ENCODE results near the gene IL24.

IL24 gene

GRCh38 chr1:206873603-206874188 lies 23.5 kb upstream of the IL24 start:
- 0 out of 22 replicates have a peak, but pooled peaks cover 0 to 3% (median 0%) of the 10 kb centered on the region in 11 experiments for H3K36me3 ChIP-seq
- H3K4me1 ChIP-seq, result peaks cover 0 to 16% (median 11%) of the 10 kb centered on the region in 10 experiments; a peak in 17 of 20 replicates
- H3K4me2 ChIP-seq, result no peak overlapping the region
- no peak overlapping the region for H3K9ac ChIP-seq
- no peak overlapping the region for H3K27ac ChIP-seq
- no peak overlapping the region for H3K4me3 ChIP-seq
- no peak for TF ChIP-seq Cebpa-rat (IDR thresholded peaks at IDR 0.05)
- H3K27me3 ChIP-seq, result no peaks in the 10 kb centered on the region
- no peaks in the 10 kb centered on the region for H4K20me1 ChIP-seq
- peaks cover 44 to 63% (median 56%) of the 10 kb centered on the region in 11 experiments for H3K9me3 ChIP-seq (replicated peaks in 1 of 11)

- Histone ChIP-seq H3K27ac (no peak overlapping the region), H3K4me1 (peaks cover 0 to 1% (median under 1%) of the 10 kb centered on the region in 10 experiments; a peak in 9 of 20 replicates), H3K27me3 (no peaks in the 10 kb centered on the region), H3K4me2 (no peak overlapping the region), H4K20me1 (no peaks in the 10 kb centered on the region), H3K9me3 (replicated peaks in 1 of 11) (peaks cover 48 to 77% (median 67%) of the 10 kb centered on the region in 11 experiments), H3K9ac (no peak overlapping the region), H3K4me3 (no peak overlapping the region), H3K36me3 (0 out of 22 replicates have a peak, but pooled peaks cover 0 to 3% (median 0%) of the 10 kb centered on the region in 11 experiments)
- TF ChIP-seq Cebpa-rat (IDR thresholded peaks at IDR 0.05), result no peak
These were observed 21.4 kb upstream of the IL24 start for GRCh38 chr1:206875752-206876377.

- no peak for TF ChIP-seq Cebpa-rat (IDR thresholded peaks at IDR 0.05)
- H3K27ac ChIP-seq, result no peak overlapping the region
- H3K27me3 ChIP-seq, result no peaks in the 10 kb centered on the region
- H3K4me1 ChIP-seq, result no peaks in the 10 kb centered on the region
- peaks cover 35 to 60% (median 53%) of the 10 kb centered on the region in 11 experiments for H3K9me3 ChIP-seq (replicated peaks in 1 of 11)
- no peak overlapping the region for H3K4me3 ChIP-seq
- H3K4me2 ChIP-seq, result no peak overlapping the region
- no peaks in the 10 kb centered on the region for H4K20me1 ChIP-seq
- H3K9ac ChIP-seq, result no peak overlapping the region
- H3K36me3 ChIP-seq, result 0 out of 22 replicates have a peak, but pooled peaks cover 0 to 3% (median 0%) of the 10 kb centered on the region in 11 experiments
These were observed 18.8 kb upstream of the IL24 start for GRCh38 chr1:206878456-206878855.

GRCh38 chr1:206880314-206880713 lies 16.9 kb upstream of the IL24 start:
- Histone ChIP-seq H3K4me3 (no peak overlapping the region), H3K9ac (no peak overlapping the region), H3K27ac (no peak overlapping the region), H3K27me3 (no peaks in the 10 kb centered on the region), H3K4me1 (no peaks in the 10 kb centered on the region), H3K36me3 (0 out of 22 replicates have a peak, but pooled peaks cover 0 to 3% (median 0%) of the 10 kb centered on the region in 11 experiments), H4K20me1 (no peaks in the 10 kb centered on the region), H3K9me3 (replicated peaks in 1 of 11) (peaks cover 34 to 53% (median 47%) of the 10 kb centered on the region in 11 experiments), H3K4me2 (no peak overlapping the region)
- no peak for TF ChIP-seq Cebpa-rat (IDR thresholded peaks at IDR 0.05)

DNA sequence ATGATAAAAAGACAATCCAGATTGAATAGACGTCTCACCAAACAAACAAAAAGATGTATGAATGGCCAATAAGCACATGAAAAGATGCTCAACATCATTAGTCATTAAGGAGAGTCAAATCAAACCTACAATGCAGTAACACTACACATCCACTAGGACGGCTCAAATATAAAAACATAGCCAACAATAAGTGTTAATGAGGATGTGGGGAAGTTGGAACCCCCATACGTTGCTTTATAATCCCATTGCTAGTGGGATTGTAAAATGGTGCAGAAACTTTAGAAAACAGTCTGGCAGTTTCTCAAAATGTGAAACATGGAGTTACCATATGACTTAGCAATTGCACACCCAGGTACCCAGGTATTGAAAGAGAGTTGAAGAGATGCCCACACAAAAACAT lies 14.7 kb upstream of the IL24 start:
- no peak for TF ChIP-seq Cebpa-rat (IDR thresholded peaks at IDR 0.05)
- Histone ChIP-seq H4K20me1 (no peaks in the 10 kb centered on the region), H3K9ac (no peak overlapping the region), H3K4me1 (no peaks in the 10 kb centered on the region), H3K4me2 (no peak overlapping the region), H3K36me3 (0 out of 22 replicates have a peak, but pooled peaks cover 0 to 3% (median 0%) of the 10 kb centered on the region in 11 experiments), H3K4me3 (no peak overlapping the region), H3K27me3 (peaks cover 0 to 8% (median 0%) of the 10 kb centered on the region in 11 experiments; a peak in 3 of 22 replicates), H3K9me3 (replicated peaks in 1 of 11) (peaks cover 12 to 30% (median 25%) of the 10 kb centered on the region in 11 experiments), H3K27ac (no peak overlapping the region)

- Histone ChIP-seq H3K27ac (no peak overlapping the region), H4K20me1 (no peaks in the 10 kb centered on the region), H3K4me1 (no peaks in the 10 kb centered on the region), H3K9me3 (replicated peaks in 1 of 11) (peaks cover 6 to 24% (median 19%) of the 10 kb centered on the region in 11 experiments), H3K27me3 (peaks cover 0 to 13% (median 0%) of the 10 kb centered on the region in 11 experiments; a peak in 3 of 22 replicates), H3K4me2 (no peak overlapping the region), H3K36me3 (0 out of 22 replicates have a peak, but pooled peaks cover 0 to 2% (median 0%) of the 10 kb centered on the region in 11 experiments), H3K9ac (no peak overlapping the region), H3K4me3 (no peak overlapping the region)
- no peak for TF ChIP-seq Cebpa-rat (IDR thresholded peaks at IDR 0.05)
These were observed 14.1 kb upstream of the IL24 start for GRCh38 chr1:206883160-206883559.

- H3K9me3 ChIP-seq (replicated peaks in 1 of 11), result peaks cover 0 to 17% (median 13%) of the 10 kb centered on the region in 11 experiments; a peak in 13 of 22 replicates
- H3K4me1 ChIP-seq, result no peaks in the 10 kb centered on the region
- no peak for TF ChIP-seq Cebpa-rat (IDR thresholded peaks at IDR 0.05)
- H3K36me3 ChIP-seq, result no peaks in the 10 kb centered on the region
- no peak overlapping the region for H3K4me2 ChIP-seq
- no peak overlapping the region for H3K9ac ChIP-seq
- H3K27me3 ChIP-seq, result peaks cover 0 to 13% (median 0%) of the 10 kb centered on the region in 11 experiments; a peak in 3 of 22 replicates
- H4K20me1 ChIP-seq, result no peaks in the 10 kb centered on the region
- no peak overlapping the region for H3K4me3 ChIP-seq
- H3K27ac ChIP-seq, result no peak overlapping the region
These were observed 13.4 kb upstream of the IL24 start for GRCh38 chr1:206883876-206884275.

DNA sequence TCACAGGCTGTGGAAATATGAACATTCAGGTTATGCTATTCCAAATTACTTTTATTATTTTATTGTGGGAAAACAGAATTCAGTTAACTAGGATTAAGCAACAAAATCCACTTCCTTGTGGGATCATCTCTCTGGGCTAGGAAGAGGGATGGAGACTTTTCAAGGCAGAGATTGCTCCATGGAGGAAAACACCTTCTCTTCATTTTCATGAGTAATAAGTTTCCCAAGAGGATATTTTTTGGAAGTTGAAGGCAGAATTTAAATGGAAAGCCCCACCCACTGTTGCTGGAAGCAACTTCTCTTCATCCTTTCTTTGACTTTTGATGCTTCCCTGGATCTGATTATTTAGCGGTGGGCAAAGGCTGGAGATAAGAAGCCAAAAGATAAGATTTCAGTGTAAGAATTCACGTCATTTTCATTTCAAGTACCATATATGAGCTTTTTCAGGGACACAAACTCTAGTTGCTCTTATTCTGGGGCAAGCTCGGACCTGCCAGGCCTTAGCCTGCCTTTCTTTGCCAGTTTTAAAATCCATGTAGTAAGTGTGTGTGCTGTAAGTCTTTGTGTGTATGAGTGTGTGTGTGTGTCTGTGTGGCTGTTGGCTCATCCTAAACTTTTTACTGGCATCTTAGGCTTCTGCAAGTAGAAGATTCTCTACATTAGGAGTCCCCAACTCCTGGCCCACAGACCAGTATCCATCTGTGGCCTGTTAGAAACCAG lies 11.7 kb upstream of the IL24 start:
- no peaks in the 10 kb centered on the region for H4K20me1 ChIP-seq
- peaks cover 0 to 8% (median 3%) of the 10 kb centered on the region in 11 experiments; a peak in 7 of 22 replicates for H3K9me3 ChIP-seq (replicated peaks in 1 of 11)
- H3K4me1 ChIP-seq, result peaks cover 4 to 8% (median 6%) of the 10 kb centered on the region in 10 experiments
- H3K27me3 ChIP-seq, result peaks cover 0 to 13% (median 0%) of the 10 kb centered on the region in 11 experiments; a peak in 3 of 22 replicates
- no peak overlapping the region for H3K4me3 ChIP-seq
- no peak overlapping the region for H3K27ac ChIP-seq
- H3K36me3 ChIP-seq, result no peaks in the 10 kb centered on the region
- H3K9ac ChIP-seq, result no peak overlapping the region
- no peak for TF ChIP-seq Cebpa-rat (IDR thresholded peaks at IDR 0.05)
- no peak overlapping the region for H3K4me2 ChIP-seq

GRCh38 chr1:206886831-206887230 lies 10.4 kb upstream of the IL24 start:
- no peak for TF ChIP-seq Cebpa-rat (IDR thresholded peaks at IDR 0.05)
- H3K27me3 ChIP-seq, result peaks cover 0 to 13% (median 0%) of the 10 kb centered on the region in 11 experiments; a peak in 3 of 22 replicates
- no peak overlapping the region for H3K4me2 ChIP-seq

More at GRCh38 chr1:206886831-206887230, 10.4 kb upstream of the IL24 start:
- H3K4me3 ChIP-seq, result no peak overlapping the region
- H4K20me1 ChIP-seq, result no peaks in the 10 kb centered on the region
- no peaks in the 10 kb centered on the region for H3K36me3 ChIP-seq
- no peak overlapping the region for H3K27ac ChIP-seq
- peaks cover 0 to 21% (median 12%) of the 10 kb centered on the region in 11 experiments; a peak in 13 of 22 replicates for H3K9me3 ChIP-seq (replicated peaks in 1 of 11)
- peaks cover 16 to 21% (median 19%) of the 10 kb centered on the region in 10 experiments for H3K4me1 ChIP-seq
- H3K9ac ChIP-seq, result no peak overlapping the region

Data from BLaER1 treated with 17β-estradiol and CSF1 and Interleukin-3, amounts not matched to agents 10 nM and 100 nM (cell line).